ENCODE results near the gene TRIM51G.
"Not testable (repeated sequence)": the region's sequence is repeated elsewhere in the genome, so short reads cannot be mapped to it uniquely, and the experiment has no call there.

The TRIM51G gene, protein sequence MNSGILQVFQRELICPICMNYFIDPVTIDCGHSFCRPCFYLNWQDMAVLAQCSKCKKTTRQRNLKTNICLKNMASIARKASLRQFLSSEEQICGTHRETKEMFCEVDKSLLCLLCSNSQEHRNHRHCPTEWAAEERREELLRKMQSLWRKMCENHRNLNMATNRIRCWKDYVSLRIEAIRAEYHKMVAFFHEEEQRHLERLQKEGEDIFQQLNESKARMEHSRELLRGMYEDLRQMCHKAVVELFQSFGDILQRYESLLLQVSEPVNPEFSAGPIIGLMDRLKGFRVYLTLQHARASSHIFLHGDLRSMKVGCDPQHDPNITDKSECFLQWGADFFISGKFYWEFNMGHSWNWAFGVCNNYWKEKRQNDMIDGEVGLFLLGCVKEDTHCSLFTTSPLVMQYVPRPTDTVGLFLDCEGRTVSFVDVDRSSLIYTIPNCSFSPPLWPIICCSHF

DNA sequence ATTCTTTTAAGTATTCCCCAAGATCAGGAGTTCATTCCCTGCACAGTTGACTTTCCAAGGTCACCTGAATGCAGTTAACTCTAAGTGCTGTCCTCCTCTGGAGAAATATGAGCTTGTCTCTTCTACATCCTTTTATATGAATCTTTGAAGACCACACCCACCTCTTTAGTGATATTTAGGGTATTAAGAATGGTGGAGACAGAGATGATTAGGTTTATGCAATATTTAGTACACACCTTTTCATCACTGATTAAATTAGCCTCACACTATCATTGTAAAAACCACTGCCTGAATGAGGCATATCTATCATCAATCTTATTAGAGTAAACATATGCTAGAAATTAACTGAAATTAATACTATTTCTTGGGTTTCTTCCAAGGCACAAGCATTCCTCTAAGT lies at the start of gene TRIM51G:
TSS of gene TRIM51G (minus strand) at position 101 of the 400 bp plus-strand sequence. CDS start 2,190 bp downstream, outside the sequence.
- in situ Hi-C loops (cut with HindIII; ENCODE audit: low sequenced_read_pairs): not testable (repeated sequence)

GRCh38 chr11:49028523-49028922 lies 44.8 kb upstream of the TRIM51G start, which contains the start of gene TRIM49B:
Gene TRIM49B, plus strand, starts transcription at chr11:49028823. Its CDS starts 2,777 bp downstream, at chr11:49031600.
- in situ Hi-C loops (cut with HindIII; ENCODE audit: low sequenced_read_pairs): not testable (repeated sequence)

GRCh38 chr11:48968592-48968991 lies 15.1 kb downstream of the TRIM51G start:
- in situ Hi-C loops (cut with HindIII; ENCODE audit: low sequenced_read_pairs): not testable (repeated sequence)

- in situ Hi-C loops (cut with HindIII; ENCODE audit: low sequenced_read_pairs): not testable (repeated sequence)
Observed at GRCh38 chr11:48955315-48956049, 28.2 kb downstream of the TRIM51G start.

DNA sequence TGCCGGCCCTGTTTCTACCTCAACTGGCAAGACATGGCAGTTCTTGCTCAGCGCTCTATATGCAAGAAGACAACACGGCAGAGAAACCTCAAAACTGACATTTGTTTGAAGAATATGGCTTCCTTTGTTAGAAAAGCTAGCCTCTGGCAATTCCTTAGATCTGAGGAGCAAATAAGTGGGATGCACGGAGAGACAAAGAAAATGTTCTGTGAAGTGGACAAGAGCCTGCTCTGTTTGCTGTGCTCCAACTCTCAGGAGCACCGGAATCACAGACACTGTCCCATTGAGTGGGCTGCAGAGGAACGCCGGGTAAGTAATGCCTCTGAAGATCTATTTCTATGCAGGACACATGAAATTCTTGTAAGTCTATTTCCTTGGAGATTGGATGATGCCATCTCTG lies 37.9 kb downstream of the TRIM51G start:
- in situ Hi-C loops (cut with HindIII; ENCODE audit: low sequenced_read_pairs): not testable (repeated sequence)
